ENCODE results near the gene FOCAD.
"Not testable (repeated sequence)": the region's sequence is repeated elsewhere in the genome, so short reads cannot be mapped to it uniquely, and the experiment has no call there.

The FOCAD gene

GRCh38 chr9:20684035-20684874, at the start of gene FOCAD:
Gene FOCAD, plus strand, starts transcription at chr9:20684259. Its CDS starts 31,095 bp downstream, at chr9:20715354.
- in situ Hi-C loops (cut with MboI; ENCODE audit: low sequenced_read_pairs) = no loop called here

DNA sequence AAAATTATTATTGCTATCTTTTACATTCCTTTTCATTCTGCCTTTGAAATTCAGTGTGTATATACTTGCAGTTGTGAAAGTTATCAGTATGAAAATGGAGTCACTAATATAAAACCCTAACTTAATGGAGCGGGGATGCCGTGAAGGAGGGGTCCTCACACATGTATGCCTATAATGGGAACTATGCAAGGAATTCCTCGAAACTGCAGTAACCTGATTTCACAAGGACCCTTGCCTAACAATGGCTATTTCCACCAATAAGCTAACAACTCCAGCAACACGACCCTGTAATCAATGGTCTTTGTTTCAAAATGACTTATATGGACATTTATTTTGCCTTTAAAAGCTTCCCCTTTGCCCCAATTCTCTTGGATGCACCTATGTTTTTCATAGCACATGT, 49.2 kb upstream of the FOCAD start:
- in situ Hi-C loops (cut with MboI; ENCODE audit: low sequenced_read_pairs) = no loop called here

- in situ Hi-C loops (cut with MboI; ENCODE audit: low sequenced_read_pairs) = no loop called here
Measured at GRCh38 chr9:20636888-20637440, 47.1 kb upstream of the FOCAD start.

DNA sequence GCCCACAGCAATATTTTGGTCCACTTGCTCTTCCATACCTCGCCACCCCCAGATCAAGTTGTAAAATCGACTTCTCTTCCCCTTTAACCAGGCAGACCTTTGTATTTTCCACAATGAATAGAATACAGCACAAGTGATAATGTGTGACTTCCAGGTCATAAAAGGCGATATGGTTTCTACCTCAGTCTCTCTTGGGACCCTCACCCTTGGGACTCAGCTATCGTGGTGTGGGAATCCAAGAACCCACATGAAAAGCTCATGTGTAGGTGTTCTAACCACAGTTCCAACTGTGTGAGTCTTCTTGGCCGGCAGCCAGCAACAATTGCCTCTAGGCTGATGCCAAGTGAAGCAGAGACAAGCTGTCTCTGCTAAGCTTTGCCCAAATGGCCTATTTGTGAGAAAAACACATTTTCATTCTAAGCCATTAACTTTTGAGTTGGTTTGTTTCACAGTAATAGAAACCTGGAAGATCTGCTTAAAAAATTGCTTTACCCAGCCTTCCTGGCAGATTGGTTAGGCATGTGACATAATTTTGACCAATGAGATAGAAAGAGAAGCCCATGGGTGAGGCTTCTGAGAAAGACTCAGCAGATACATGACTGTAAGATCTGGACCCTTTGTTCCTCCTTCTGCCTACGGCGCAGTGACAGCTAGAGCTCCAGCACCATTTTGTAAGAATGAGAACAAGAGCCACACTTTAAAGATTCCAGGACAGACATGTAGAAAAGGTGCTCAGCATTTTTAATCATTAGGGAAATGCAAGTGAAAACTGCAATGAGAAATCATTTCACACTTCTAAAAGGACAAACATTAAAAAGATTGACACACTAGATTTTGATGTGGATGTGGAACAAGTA, 43.5 kb upstream of the FOCAD start:
- in situ Hi-C loops (cut with MboI; ENCODE audit: low sequenced_read_pairs) = no loop called here

- in situ Hi-C loops (cut with MboI; ENCODE audit: low sequenced_read_pairs) = no loop called here
Measured at GRCh38 chr9:20642045-20642444, 42.0 kb upstream of the FOCAD start.

GRCh38 chr9:20643660-20644059, 40.4 kb upstream of the FOCAD start:
- in situ Hi-C loops (cut with MboI; ENCODE audit: low sequenced_read_pairs) = no loop called here

DNA sequence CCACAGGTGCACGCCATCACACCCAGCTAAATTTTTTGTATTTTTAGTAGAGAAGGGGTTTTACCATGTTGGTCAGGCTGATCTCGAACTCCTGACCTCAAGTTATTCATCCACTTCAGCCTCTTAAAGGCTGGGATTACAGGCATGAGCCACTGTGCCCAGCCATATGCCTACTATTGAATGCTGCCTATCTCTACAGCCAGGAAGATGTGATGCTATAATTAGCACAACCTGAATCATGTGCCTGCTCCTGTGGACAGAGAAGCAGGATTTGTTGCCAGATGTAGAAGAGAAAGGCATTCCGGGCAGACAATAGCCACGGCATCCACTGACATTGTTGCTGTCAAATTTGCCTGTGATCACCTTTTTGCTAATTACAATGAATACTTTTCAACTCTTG, 37.4 kb upstream of the FOCAD start:
- in situ Hi-C loops (cut with MboI; ENCODE audit: low sequenced_read_pairs) = no loop called here

DNA sequence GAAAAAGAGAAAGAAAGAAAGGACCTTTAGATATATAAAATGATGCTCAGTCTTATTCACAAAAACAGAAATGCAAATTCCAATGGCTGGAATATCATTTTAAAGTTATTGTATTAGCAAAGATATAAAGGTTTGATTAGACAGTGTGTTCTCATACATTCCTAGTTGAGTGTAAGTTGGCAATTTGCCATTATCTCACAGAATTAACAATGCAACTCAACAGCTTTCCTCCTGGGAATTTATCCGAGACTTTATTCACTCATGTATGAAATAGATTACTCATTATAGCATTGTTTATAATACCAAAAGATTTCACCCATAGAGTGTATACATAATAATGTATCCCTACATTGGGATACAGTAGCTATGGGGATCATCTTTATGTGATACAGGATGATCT, 34.7 kb upstream of the FOCAD start:
- in situ Hi-C loops (cut with MboI; ENCODE audit: low sequenced_read_pairs) = no loop called here

DNA sequence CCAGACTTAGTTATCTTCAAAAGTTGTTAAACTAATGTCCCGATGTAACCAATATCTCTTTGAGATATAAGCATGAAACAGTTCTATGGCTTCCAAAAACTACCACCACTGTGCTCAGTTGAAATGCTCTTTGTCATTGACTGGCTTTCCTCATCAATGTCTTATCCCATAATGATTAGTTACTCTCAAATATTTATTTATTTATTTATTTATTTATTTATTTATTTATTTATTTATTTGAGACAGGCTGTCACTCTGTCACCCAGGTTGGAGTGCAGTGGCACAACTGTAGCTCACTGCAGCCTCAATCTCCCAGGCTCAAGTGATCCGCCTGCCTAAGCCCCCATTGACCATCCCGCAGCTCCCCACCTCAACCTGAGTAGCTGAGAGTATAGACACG, 33.7 kb upstream of the FOCAD start:
- in situ Hi-C loops (cut with MboI; ENCODE audit: low sequenced_read_pairs) = no loop called here

DNA sequence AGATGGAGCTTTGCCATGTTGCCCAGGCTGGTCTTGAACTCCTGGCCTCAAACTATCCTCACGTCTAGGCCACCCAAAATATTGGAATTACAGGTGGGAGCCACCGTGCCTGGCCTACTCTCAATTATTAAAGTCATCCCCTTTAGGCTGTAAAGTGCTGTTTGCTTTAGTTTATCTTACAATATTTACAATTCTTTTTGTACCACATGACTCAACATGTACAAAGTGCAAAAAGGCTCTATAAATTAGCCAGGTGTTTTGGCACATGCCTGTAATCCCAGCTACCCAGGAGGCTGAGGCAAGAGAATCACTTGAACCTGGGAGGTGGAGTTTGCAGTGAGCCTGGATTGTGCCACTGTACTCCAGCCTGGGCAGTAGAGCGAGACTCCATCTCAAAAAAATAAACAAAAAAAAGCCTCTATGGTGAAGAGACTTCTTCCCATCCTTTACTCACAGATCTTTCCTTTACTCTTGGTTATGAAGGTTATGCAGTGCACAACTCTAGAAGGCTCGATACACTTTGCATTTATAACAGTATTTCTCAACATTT, 33.2 kb upstream of the FOCAD start:
- in situ Hi-C loops (cut with MboI; ENCODE audit: low sequenced_read_pairs) = no loop called here

- in situ Hi-C loops (cut with MboI; ENCODE audit: low sequenced_read_pairs) = no loop called here
Measured at GRCh38 chr9:20651939-20652338, 32.1 kb upstream of the FOCAD start.

- in situ Hi-C loops (cut with MboI; ENCODE audit: low sequenced_read_pairs) = not testable (repeated sequence)
Measured at GRCh38 chr9:20658246-20658667, 25.8 kb upstream of the FOCAD start.

GRCh38 chr9:20658677-20659473, 25.2 kb upstream of the FOCAD start:
- in situ Hi-C loops (cut with MboI; ENCODE audit: low sequenced_read_pairs) = no loop called here

DNA sequence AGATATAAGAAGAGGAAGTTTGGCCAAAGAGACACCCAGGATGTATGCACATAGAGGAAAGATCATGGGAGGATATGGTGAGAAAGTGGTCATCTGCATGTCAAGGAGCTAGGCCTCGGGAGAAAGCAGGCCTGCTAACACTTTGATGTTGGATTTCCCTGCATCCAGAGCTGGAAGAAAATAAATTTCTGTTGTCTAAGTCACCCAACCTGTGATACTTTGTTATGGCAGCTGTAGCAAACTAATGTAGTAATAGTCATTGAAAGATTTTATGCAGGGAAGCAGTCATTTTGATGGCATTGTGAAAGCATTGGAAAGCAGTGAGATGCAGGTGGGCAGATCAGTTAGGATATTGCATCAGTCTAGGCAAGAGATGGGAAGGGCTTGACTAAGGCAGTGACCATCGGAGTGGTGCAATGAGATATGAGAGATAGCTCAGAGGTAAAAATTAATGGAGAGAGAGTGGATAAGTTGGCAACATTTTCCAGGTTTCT, 24.5 kb upstream of the FOCAD start:
- in situ Hi-C loops (cut with MboI; ENCODE audit: low sequenced_read_pairs) = no loop called here

GRCh38 chr9:20662156-20662555, 21.9 kb upstream of the FOCAD start:
- in situ Hi-C loops (cut with MboI; ENCODE audit: low sequenced_read_pairs) = no loop called here

DNA sequence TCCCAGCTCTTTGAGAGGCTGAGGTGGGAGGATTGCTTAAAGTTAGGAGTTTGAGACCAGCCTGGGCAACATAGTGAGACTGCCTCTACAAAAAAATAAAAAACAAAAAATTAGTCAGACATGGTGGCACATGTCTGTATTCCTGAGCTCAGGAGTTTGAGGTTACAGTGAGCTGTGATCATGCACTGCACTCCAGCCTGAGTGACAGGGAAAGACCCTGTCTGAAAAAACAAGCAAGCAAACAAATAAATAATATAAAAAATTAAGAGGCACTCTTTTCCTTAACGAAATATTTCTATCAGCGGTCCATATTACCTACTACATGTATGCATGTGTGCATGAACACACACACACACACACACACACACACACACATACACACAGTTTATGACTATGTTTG, 20.9 kb upstream of the FOCAD start:
- in situ Hi-C loops (cut with MboI; ENCODE audit: low sequenced_read_pairs) = no loop called here

GRCh38 chr9:20664501-20664900, 19.6 kb upstream of the FOCAD start:
- in situ Hi-C loops (cut with MboI; ENCODE audit: low sequenced_read_pairs) = no loop called here

- in situ Hi-C loops (cut with MboI; ENCODE audit: low sequenced_read_pairs) = no loop called here
Measured at GRCh38 chr9:20670395-20670794, 13.7 kb upstream of the FOCAD start.

- in situ Hi-C loops (cut with MboI; ENCODE audit: low sequenced_read_pairs) = no loop called here
Measured at GRCh38 chr9:20671635-20672034, 12.4 kb upstream of the FOCAD start.

GRCh38 chr9:20673537-20673936, 10.5 kb upstream of the FOCAD start:
- in situ Hi-C loops (cut with MboI; ENCODE audit: low sequenced_read_pairs) = not testable (repeated sequence)
